H9 (cell line): Measurements from ENCODE around the gene DOK1. TPM values are rescaled to one million over a fixed set of nuclear protein-coding genes. Genes with fewer than 3 reads are reported as not detected.

Source experiments
- DNase-seq: peaks from one replicate; pipeline ENCODE4 v3.0.0-alpha.2; 2017
- H2AFZ ChIP-seq: one replicate; pipeline ENCODE4 v1.6.1; 2013; ENCODE audit warnings: mild to moderate bottlenecking, low read length, control low read depth, moderate library complexity
- H2AK5ac ChIP-seq: 2 replicates; pipeline ENCODE4 v1.6.1; 2013; ENCODE audit warnings: low read length, control low read depth, mixed read lengths; ENCODE audit not compliant: insufficient read length
- H2BK120ac ChIP-seq: one replicate; pipeline ENCODE4 v1.6.1; 2013; ENCODE audit warnings: low read depth, mild to moderate bottlenecking, low read length, control low read depth, inconsistent platforms; ENCODE audit not compliant: poor library complexity, severe bottlenecking
- H2BK12ac ChIP-seq: 2 replicates; pipeline ENCODE4 v1.6.1; 2013; ENCODE audit warnings: low read length, control low read depth, mixed read lengths, low read depth; ENCODE audit not compliant: insufficient read length
- H2BK15ac ChIP-seq: 2 replicates; pipeline ENCODE4 v1.6.1; 2013; ENCODE audit warnings: low read depth, low read length, control low read depth
- H2BK20ac ChIP-seq: one replicate; pipeline ENCODE4 v1.6.1; 2013; ENCODE audit warnings: low read depth, mild to moderate bottlenecking, low read length, control low read depth, inconsistent platforms; ENCODE audit not compliant: poor library complexity, severe bottlenecking
- H2BK5ac ChIP-seq: 2 replicates; pipeline ENCODE4 v1.6.1; 2013; ENCODE audit warnings: low read length, control low read depth, mixed read lengths; ENCODE audit not compliant: insufficient read length
- H3K14ac ChIP-seq: 2 replicates; pipeline ENCODE4 v1.6.1; 2013; ENCODE audit warnings: low read length, control low read depth; ENCODE audit not compliant: insufficient read depth
- H3K18ac ChIP-seq: 2 replicates; pipeline ENCODE4 v1.6.1; 2013; ENCODE audit warnings: low read depth, mild to moderate bottlenecking, mixed read lengths, low read length, control low read depth; ENCODE audit not compliant: insufficient read length
- H3K23ac ChIP-seq: 2 replicates; pipeline ENCODE4 v1.6.1; 2013; ENCODE audit warnings: low read length, control low read depth, mixed read lengths, low read depth; ENCODE audit not compliant: insufficient read length
- H3K23me2 ChIP-seq: 2 replicates; pipeline ENCODE4 v1.6.1; 2013; ENCODE audit warnings: low read depth, mild to moderate bottlenecking, mixed read lengths, low read length, control low read depth; ENCODE audit not compliant: insufficient read length, poor library complexity, severe bottlenecking
- H3K27ac ChIP-seq: 2 replicates; pipeline ENCODE4 v1.5.1; 2013; ENCODE audit warnings: low read length, control low read depth, mixed read lengths, low read depth; ENCODE audit not compliant: insufficient read length
- H3K27me3 ChIP-seq: 2 replicates; pipeline ENCODE4 v1.6.1; 2013; ENCODE audit warnings: low read length, control low read depth, inconsistent platforms; ENCODE audit not compliant: insufficient read depth
- H3K4ac ChIP-seq: 2 replicates; pipeline ENCODE4 v1.6.1; 2013; ENCODE audit warnings: low read depth, mild to moderate bottlenecking, control low read depth, inconsistent platforms, low read length, moderate library complexity
- H3K4me1 ChIP-seq: 2 replicates; pipeline ENCODE4 v1.6.1; 2013; ENCODE audit warnings: low read length, control low read depth, inconsistent platforms; ENCODE audit not compliant: insufficient read depth
- H3K4me2 ChIP-seq: 2 replicates; pipeline ENCODE4 v1.6.1; 2013; ENCODE audit warnings: low read length, control low read depth, mixed read lengths; ENCODE audit not compliant: insufficient read length, insufficient read depth
- H3K56ac ChIP-seq: 2 replicates; pipeline ENCODE4 v1.6.1; 2013; ENCODE audit warnings: low read depth, mild to moderate bottlenecking, mixed read lengths, low read length, control low read depth; ENCODE audit not compliant: insufficient read length
- H3K79me1 ChIP-seq: 2 replicates; pipeline ENCODE4 v1.6.1; 2013; ENCODE audit warnings: low read depth, mild to moderate bottlenecking, moderate library complexity, low read length, control low read depth, inconsistent platforms; ENCODE audit not compliant: insufficient read depth, poor library complexity, severe bottlenecking
- H3K79me2 ChIP-seq: 2 replicates; pipeline ENCODE4 v1.6.1; 2013; ENCODE audit warnings: low read length, control low read depth, inconsistent platforms; ENCODE audit not compliant: insufficient read depth
- H3K9ac ChIP-seq: 2 replicates; pipeline ENCODE4 v1.6.1; 2013; ENCODE audit warnings: low read length, control low read depth, mixed read lengths; ENCODE audit not compliant: insufficient read length; ENCODE audit errors: extremely low read depth
- H3K9me3 ChIP-seq: one replicate; pipeline ENCODE4 v1.6.1; 2013; ENCODE audit warnings: low read depth, low read length, inconsistent platforms; ENCODE audit not compliant: control insufficient read depth
- H3T11ph ChIP-seq: one replicate; pipeline ENCODE4 v1.6.1; 2013; ENCODE audit warnings: mild to moderate bottlenecking, low read length, control low read depth, inconsistent platforms
- H4K20me1 ChIP-seq: one replicate; pipeline ENCODE4 v1.6.1; 2013; ENCODE audit not compliant: control insufficient read depth, insufficient read length, insufficient read depth
- H4K5ac ChIP-seq: 2 replicates; pipeline ENCODE4 v1.6.1; 2013; ENCODE audit warnings: low read depth, mild to moderate bottlenecking, mixed read lengths, low read length, control low read depth; ENCODE audit not compliant: insufficient read length
- H4K8ac ChIP-seq: replicated peaks from 2 replicates; pipeline ENCODE4 v1.6.1; 2013; ENCODE audit warnings: low read length, control low read depth, mixed read lengths, low read depth; ENCODE audit not compliant: insufficient read length
- H4K91ac ChIP-seq: 2 replicates; pipeline ENCODE4 v1.6.1; 2013; ENCODE audit warnings: low read depth, mild to moderate bottlenecking, moderate library complexity, mixed read lengths, low read length, control low read depth; ENCODE audit not compliant: insufficient read length
- H3K27ac Mint-ChIP-seq, 3 experiments: 2 replicates in 2 of 3; 3 replicates in 1 of 3; pipeline ENCODE4 v1.8.0; 2020 to 2021; ENCODE audit warnings: mixed read lengths in 3 of 3, mild to moderate bottlenecking in 1 of 3, moderate library complexity in 1 of 3
- H3K27me3 Mint-ChIP-seq: 2 replicates; pipeline ENCODE4 v1.8.0; 2021; ENCODE audit warnings: low read depth, mild to moderate bottlenecking, moderate library complexity, mixed read lengths
- H3K36me3 Mint-ChIP-seq, 3 experiments: 2 replicates in 2 of 3; 3 replicates in 1 of 3; pipeline ENCODE4 v1.8.0; 2020 to 2021; ENCODE audit warnings: low read depth in 3 of 3, mixed read lengths in 3 of 3; ENCODE audit not compliant: insufficient read depth in 1 of 3
- H3K4me1 Mint-ChIP-seq, 2 experiments: 2 replicates each; pipeline ENCODE4 v1.8.0; 2020; ENCODE audit warnings: mixed read lengths in 2 of 2
- H3K4me3 Mint-ChIP-seq, 2 experiments: 2 replicates in 1 of 2; 3 replicates in 1 of 2; pipeline ENCODE4 v1.8.0; 2020 to 2021; ENCODE audit warnings: mild to moderate bottlenecking in 2 of 2, mixed read lengths in 2 of 2, moderate library complexity in 1 of 2
- H3K9me3 Mint-ChIP-seq, 2 experiments: 2 replicates in 1 of 2; 3 replicates in 1 of 2; pipeline ENCODE4 v1.8.0; 2020; ENCODE audit warnings: mild to moderate bottlenecking in 2 of 2, mixed read lengths in 2 of 2, moderate library complexity in 1 of 2
- CTCF ChIP-seq: fragments of 200-600 bp; sonication (generic); conservative IDR thresholded peaks from 3 replicates; pipeline ENCODE4 v1.8.0; 2021; ENCODE audit warnings: antibody characterized with exemption, mild to moderate bottlenecking
- WGBS: extraction: QIAGEN DNeasy Blood & Tissue Kit; methylation state at CpG from one replicate; pipeline ENCODE4 v1.1.7; 2013; ENCODE audit warnings: missing lambda C conversion rate, low lambda C conversion rate, mixed read lengths; ENCODE audit not compliant: insufficient read length; ENCODE audit errors: extremely low coverage; 5-methylcytosine and 5-hydroxymethylcytosine counted together
- total RNA-seq: library from RNA; stranded (reverse); gene quantifications from 2 replicates; pipeline ENCODE4 v1.2.1, GENCODE V29; 2021

Gene DOK1
- total RNA-seq, 1 experiment from 2014 or later: 16.0 TPM

GRCh38 chr2:74534411-74534810 lies 20.1 kb upstream of the DOK1 start:
- Histone ChIP-seq H3K4ac (no peak overlapping the region), H2AK5ac (no peak overlapping the region), H3K14ac (no peak overlapping the region), H3K56ac (no peak overlapping the region), H2BK120ac (no peak overlapping the region), H2BK12ac (no peak overlapping the region), H3K9me3 (no peaks in the 10 kb centered on the region), H3K9ac (no peak overlapping the region), H2AFZ (no peak overlapping the region), H2BK5ac (no peak overlapping the region), H3K4me2 (no peak overlapping the region), H3K27ac (no peak overlapping the region), H3K23ac (no peak overlapping the region), H4K20me1 (no peaks in the 10 kb centered on the region), H3T11ph (no peak overlapping the region), H4K91ac (no peak overlapping the region), H3K79me2 (no peaks in the 10 kb centered on the region), H3K27me3 (no peaks in the 10 kb centered on the region), H3K79me1 (no peaks in the 10 kb centered on the region), H3K18ac (no peak overlapping the region), H2BK20ac (no peak overlapping the region), H3K23me2 (peaks cover 9% of the 10 kb centered on the region), H2BK15ac (no peak overlapping the region), H3K4me1 (no peaks in the 10 kb centered on the region), H4K5ac (no peak overlapping the region), H4K8ac (no peak overlapping the region)
- no peaks in the 10 kb centered on the region for H3K9me3 Mint-ChIP-seq
- H3K4me1 Mint-ChIP-seq: peaks cover 12 to 14% of the 10 kb centered on the region in 2 experiments
- H3K27ac Mint-ChIP-seq: no peak overlapping the region
- H3K36me3 Mint-ChIP-seq: peaks cover 0 to 34% (median 24%) of the 10 kb centered on the region in 3 experiments; a peak in 6 of 7 replicates
- WGBS: no CpG with 5 or more reads among the region's 12 CpGs
- H3K4me3 Mint-ChIP-seq: no peak overlapping the region
- H3K27me3 Mint-ChIP-seq: peaks cover 2% of the 10 kb centered on the region; the same call in 1 of the 2 replicates
- TF ChIP-seq CTCF: no peak
- no peak for DNase-seq
